Measurements from ENCODE around the gene SERAC1. TPM values are rescaled to one million over a fixed set of nuclear protein-coding genes. Genes with fewer than 3 reads are reported as not detected.

SERAC1 gene
- 5.6 and 8.9 TPM in 2 replicates for polyA plus RNA-seq (2012; rRNA removed)
- 7.0 and 7.4 TPM in 2 replicates for polyA plus RNA-seq (2012; cell fraction: cytosol; rRNA removed)
- polyA plus RNA-seq (2012; cell fraction: nucleus; rRNA removed), result 5.6 and 11.4 TPM in 2 replicates

DNA sequence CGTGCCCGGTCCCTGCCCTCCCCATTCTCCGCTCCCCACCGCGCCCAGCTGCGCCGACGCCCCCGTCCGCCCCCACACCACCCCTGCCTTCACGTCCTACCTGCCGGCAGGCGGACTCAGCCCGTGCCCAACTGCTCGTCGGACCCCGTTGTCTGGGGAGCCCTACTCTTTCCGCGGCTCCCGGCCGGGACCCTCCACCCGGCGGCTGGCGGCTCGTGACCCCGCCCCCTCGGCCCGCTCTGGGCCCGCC lies at the start of gene SERAC1:
Gene SERAC1 (minus strand): TSS at position 223 of the 250 bp plus-strand sequence. CDS start 9,899 bp downstream, outside the sequence.
- TF ChIP-seq, protein P1, sequence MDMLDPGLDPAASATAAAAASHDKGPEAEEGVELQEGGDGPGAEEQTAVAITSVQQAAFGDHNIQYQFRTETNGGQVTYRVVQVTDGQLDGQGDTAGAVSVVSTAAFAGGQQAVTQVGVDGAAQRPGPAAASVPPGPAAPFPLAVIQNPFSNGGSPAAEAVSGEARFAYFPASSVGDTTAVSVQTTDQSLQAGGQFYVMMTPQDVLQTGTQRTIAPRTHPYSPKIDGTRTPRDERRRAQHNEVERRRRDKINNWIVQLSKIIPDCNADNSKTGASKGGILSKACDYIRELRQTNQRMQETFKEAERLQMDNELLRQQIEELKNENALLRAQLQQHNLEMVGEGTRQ (IDR thresholded peaks at IDR 0.05; ENCODE audit: borderline replicate concordance, low read depth, low read length), result 0 out of 2 replicates have a peak, but pooled peaks have one; percentile 2
- no peak for TF ChIP-seq MXI1 (IDR thresholded peaks at IDR 0.05; ENCODE audit: low read depth, low read length)
- Histone ChIP-seq H3K79me2 (ENCODE audit: insufficient read depth) (peaks cover 65% of the 10 kb centered on the region), H3K9me3 (no peaks in the 10 kb centered on the region), H3F3A (replicated peaks; ENCODE audit: insufficient read depth) (peaks cover 35% of the 10 kb centered on the region), H3K4me3 (ENCODE audit: low read depth in 2 of 2, low read length in 1 of 2) (peak within 1 kb of the TSS; percentile 85 to 89), H2AFZ (ENCODE audit: low read depth) (peak within 1 kb of the TSS; percentile 93), H3K4me2 (peak within 1 kb of the TSS; percentile 75), H3K27ac (ENCODE audit: low read depth in 2 of 2, low read length in 1 of 2) (peak within 1 kb of the TSS; percentile 85 to 98), H3K9ac (peak within 1 kb of the TSS; percentile 73), H3K9me2 (no peaks in the 10 kb centered on the region), H3K27me3 (ENCODE audit: insufficient read depth) (no peaks in the 10 kb centered on the region), H3K4me1 (ENCODE audit: control insufficient read depth in 1 of 2, insufficient read depth in 2 of 2, low read depth in 1 of 2, low read length in 1 of 2) (peaks cover 2 to 19% of the 10 kb centered on the region in 2 experiments), H4K20me1 (ENCODE audit: insufficient read depth) (no peaks in the 10 kb centered on the region), H3K36me3 (replicated peaks in 1 of 2; ENCODE audit: control insufficient read depth in 1 of 2, insufficient read depth in 2 of 2, low read length in 1 of 2) (peaks cover 2 to 13% of the 10 kb centered on the region in 2 experiments)
- DNase-seq, result no peak
- WGBS (ENCODE audit: low lambda C conversion rate), result 0% methylated on average over 3 of the region's 29 CpGs
- CTCF ChIA-PET, result interaction anchor here (0.9 kb wide), 1 partner anchor 437 kb away, joined by 4 read pairs; no protein-coding TSS in a partner anchor
- POLR2A ChIA-PET, result no interaction called here

DNA sequence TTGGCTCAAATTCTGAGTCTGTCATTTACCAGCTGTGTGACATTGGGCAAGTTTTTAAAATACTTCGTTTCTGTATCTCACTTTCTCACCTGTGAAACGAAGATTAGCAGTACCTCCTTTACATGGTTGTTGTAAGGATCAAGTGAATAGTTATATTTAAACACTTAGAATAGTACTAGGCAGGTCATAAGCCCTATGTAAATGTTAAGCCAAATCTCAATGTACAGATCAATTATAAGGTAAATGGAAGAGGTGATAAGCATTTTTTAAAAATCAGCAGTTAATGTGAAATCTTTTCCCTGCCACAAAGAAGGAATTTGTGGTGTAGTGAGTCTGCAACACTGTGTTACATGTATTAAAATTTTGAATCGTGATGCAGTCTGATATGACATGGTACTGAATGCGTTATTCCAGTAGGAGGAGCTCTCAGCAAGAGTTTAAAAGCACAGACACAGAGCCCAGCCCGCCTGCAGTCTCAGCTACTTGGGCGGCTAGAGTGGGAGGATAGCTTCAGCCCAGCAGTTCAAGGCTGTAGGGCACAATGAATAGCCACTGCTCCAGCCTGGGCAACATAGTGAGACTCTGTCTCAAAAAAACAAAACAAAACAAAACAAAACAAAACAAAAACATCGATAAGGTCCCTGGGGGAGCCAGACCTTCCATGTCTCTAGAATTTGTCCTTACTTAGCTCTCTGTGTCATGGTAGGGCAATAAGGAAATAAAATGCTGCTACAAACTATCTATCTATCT lies 46.0 kb upstream of the SERAC1 start:
- Histone ChIP-seq H3K4me3 (ENCODE audit: low read depth in 2 of 2, low read length in 1 of 2) (no peak overlapping the region; a peak in 1 of 4 replicates), H3K4me2 (no peak overlapping the region), H3F3A (replicated peaks; ENCODE audit: insufficient read depth) (peaks cover 20% of the 10 kb centered on the region), H3K9me3 (no peaks in the 10 kb centered on the region), H3K27ac (ENCODE audit: low read depth in 2 of 2, low read length in 1 of 2) (0 out of 4 replicates have a peak overlapping the region, but pooled peaks of 1 of the 2 experiments have one; percentile 2), H3K4me1 (ENCODE audit: control insufficient read depth in 1 of 2, insufficient read depth in 2 of 2, low read depth in 1 of 2, low read length in 1 of 2) (0 out of 4 replicates have a peak, but pooled peaks cover 0 to 5% of the 10 kb centered on the region in 2 experiments), H4K20me1 (ENCODE audit: insufficient read depth) (no peaks in the 10 kb centered on the region), H3K36me3 (replicated peaks in 1 of 2; ENCODE audit: control insufficient read depth in 1 of 2, insufficient read depth in 2 of 2, low read length in 1 of 2) (no peaks in the 10 kb centered on the region), H2AFZ (ENCODE audit: low read depth) (no peak overlapping the region; the same call in 1 of the 2 replicates), H3K27me3 (ENCODE audit: insufficient read depth) (no peaks in the 10 kb centered on the region), H3K9ac (no peak overlapping the region), H3K79me2 (ENCODE audit: insufficient read depth) (no peaks in the 10 kb centered on the region), H3K9me2 (no peaks in the 10 kb centered on the region)
- ChIA-PET POLR2A (interaction anchor here (0.6 to 1.0 kb wide), 2 partner anchors 430 to 561 kb away, joined by 3 read pairs; partner anchors contain the start of gene DYNLT1), CTCF (interaction anchor here (0.6 to 3.3 kb wide), 59 partner anchors 8 to 921 kb away, joined by 3 to 50 read pairs (median 4); partner anchors contain the start of gene RSPH3)
- peak; percentile 80 for DNase-seq
- TF ChIP-seq, protein P2, sequence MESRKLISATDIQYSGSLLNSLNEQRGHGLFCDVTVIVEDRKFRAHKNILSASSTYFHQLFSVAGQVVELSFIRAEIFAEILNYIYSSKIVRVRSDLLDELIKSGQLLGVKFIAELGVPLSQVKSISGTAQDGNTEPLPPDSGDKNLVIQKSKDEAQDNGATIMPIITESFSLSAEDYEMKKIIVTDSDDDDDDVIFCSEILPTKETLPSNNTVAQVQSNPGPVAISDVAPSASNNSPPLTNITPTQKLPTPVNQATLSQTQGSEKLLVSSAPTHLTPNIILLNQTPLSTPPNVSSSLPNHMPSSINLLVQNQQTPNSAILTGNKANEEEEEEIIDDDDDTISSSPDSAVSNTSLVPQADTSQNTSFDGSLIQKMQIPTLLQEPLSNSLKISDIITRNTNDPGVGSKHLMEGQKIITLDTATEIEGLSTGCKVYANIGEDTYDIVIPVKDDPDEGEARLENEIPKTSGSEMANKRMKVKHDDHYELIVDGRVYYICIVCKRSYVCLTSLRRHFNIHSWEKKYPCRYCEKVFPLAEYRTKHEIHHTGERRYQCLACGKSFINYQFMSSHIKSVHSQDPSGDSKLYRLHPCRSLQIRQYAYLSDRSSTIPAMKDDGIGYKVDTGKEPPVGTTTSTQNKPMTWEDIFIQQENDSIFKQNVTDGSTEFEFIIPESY (IDR thresholded peaks at IDR 0.05; ENCODE audit: borderline replicate concordance, low read depth), result no peak
- TF ChIP-seq RAD21 (IDR thresholded peaks at IDR 0.05; ENCODE audit: low read length), result peak; percentile 91
- TF ChIP-seq SMC3 (IDR thresholded peaks at IDR 0.05; ENCODE audit: low read depth, low read length), result peak; percentile 70
- TF ChIP-seq CHD2 (IDR thresholded peaks at IDR 0.05; ENCODE audit: low read length, partially characterized antibody), result no peak
- TF ChIP-seq, protein P3, sequence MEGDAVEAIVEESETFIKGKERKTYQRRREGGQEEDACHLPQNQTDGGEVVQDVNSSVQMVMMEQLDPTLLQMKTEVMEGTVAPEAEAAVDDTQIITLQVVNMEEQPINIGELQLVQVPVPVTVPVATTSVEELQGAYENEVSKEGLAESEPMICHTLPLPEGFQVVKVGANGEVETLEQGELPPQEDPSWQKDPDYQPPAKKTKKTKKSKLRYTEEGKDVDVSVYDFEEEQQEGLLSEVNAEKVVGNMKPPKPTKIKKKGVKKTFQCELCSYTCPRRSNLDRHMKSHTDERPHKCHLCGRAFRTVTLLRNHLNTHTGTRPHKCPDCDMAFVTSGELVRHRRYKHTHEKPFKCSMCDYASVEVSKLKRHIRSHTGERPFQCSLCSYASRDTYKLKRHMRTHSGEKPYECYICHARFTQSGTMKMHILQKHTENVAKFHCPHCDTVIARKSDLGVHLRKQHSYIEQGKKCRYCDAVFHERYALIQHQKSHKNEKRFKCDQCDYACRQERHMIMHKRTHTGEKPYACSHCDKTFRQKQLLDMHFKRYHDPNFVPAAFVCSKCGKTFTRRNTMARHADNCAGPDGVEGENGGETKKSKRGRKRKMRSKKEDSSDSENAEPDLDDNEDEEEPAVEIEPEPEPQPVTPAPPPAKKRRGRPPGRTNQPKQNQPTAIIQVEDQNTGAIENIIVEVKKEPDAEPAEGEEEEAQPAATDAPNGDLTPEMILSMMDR (IDR thresholded peaks at IDR 0.05), result peak; percentile 80
- 8% methylated on average over 7 of the region's 7 CpGs for WGBS (ENCODE audit: low lambda C conversion rate)

Data from SK-N-SH (cell line).